HG02938 (cell line): ENCODE measurements around the gene LMO1.

Experiments
- ATAC-seq: cut with Tn5 transposase; IDR thresholded peaks from one replicate; pipeline ENCODE4 v1.9.1; 2021; ENCODE audit warnings: mild to moderate bottlenecking, moderate library complexity; ENCODE audit not compliant: unreplicated experiment

Gene LMO1

GRCh38 chr11:8288824-8289491, 25.3 kb upstream of the LMO1 start:
- ATAC-seq = no peak

- no peak for ATAC-seq
Measured at GRCh38 chr11:8288166-8288772, 24.6 kb upstream of the LMO1 start.

GRCh38 chr11:8287703-8288102, 24.0 kb upstream of the LMO1 start:
- no peak for ATAC-seq

GRCh38 chr11:8287297-8287696, 23.6 kb upstream of the LMO1 start:
- no peak for ATAC-seq

- ATAC-seq = no peak
Measured at GRCh38 chr11:8286886-8287285, 23.2 kb upstream of the LMO1 start.

DNA sequence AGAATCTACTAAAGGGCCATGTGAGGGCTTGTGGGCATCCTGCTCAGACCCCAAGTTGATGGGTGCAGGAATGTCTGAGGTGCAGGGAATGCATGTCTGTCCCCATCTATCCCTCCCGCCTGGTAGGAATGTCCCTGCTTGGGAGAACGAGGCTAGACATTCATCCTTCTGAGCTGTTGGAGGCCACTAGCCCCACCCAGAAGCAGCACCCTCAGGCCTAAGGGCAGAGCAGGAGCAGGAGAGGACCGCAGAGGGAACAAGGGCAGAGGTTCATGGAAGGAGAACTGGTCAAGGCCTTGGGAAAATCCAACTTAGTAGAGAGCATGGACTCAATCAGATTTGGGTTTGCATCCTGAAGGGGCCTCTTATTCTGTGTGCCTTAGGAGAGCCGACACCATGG, 22.1 kb upstream of the LMO1 start:
- no peak for ATAC-seq

DNA sequence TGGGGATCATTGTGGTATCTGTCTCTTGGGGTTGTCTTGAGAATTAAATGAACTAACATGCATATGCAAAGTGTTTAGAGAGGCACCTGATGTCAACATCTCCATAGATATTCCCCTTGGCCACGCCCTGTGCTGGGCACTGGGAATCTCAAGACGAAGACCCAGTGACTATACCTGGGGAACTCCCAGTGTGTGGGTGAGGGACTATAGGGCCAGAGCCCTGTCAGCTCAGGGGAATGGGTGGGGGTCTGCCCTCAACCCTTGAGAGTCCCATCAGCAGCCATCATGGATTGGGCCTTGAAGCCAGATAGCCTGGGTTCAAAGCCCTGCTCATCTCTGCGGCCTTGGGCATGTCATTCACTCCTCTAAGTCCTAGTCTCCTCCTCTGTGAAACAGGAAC, 21.6 kb upstream of the LMO1 start:
- ATAC-seq = no peak

GRCh38 chr11:8283465-8284230, 20.0 kb upstream of the LMO1 start:
- no peak for ATAC-seq

GRCh38 chr11:8283100-8283464, 19.4 kb upstream of the LMO1 start:
- no peak for ATAC-seq

DNA sequence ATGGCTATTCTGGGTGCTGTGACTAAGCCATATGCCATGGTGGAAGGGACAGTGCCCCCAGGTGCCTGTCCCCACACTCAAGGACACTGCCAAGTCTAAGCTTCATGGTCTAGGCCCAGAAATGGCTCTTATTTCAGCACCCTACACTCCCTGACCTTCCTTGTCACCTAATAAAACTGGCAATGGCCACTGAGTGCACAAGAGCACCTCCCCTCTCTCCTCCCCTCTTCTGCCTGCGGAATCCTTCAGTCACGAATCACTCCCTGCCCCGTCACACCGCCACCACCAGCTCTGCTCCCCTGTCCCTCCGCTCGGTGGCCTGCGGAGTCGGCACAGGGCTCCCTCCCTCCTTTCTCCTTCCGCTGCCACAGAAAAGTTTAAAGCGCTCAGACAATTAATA, 19.0 kb upstream of the LMO1 start:
- no peak for ATAC-seq

GRCh38 chr11:8281266-8281665, 17.6 kb upstream of the LMO1 start:
- ATAC-seq = no peak

DNA sequence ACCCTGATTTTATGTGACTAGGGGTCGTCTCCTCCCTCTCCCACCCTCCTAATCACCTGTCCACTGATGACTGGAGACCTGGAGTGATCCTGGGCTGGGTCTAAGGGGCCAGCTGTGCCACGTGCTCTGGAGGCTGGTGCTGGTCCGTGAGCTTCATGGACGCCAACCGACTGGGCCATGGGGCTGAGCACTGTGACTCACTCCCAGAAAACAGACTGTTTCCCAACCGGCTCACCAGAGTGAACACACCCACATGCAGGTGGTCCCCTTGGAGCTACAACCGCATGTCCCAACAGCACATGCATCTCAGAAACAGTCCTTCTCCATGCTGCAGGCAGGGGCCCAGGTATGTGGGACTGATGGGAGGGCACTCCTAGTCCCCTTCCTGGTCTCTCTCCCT, 14.0 kb upstream of the LMO1 start:
- no peak for ATAC-seq

- no peak for ATAC-seq
Measured at GRCh38 chr11:8276528-8276927, 12.8 kb upstream of the LMO1 start.

DNA sequence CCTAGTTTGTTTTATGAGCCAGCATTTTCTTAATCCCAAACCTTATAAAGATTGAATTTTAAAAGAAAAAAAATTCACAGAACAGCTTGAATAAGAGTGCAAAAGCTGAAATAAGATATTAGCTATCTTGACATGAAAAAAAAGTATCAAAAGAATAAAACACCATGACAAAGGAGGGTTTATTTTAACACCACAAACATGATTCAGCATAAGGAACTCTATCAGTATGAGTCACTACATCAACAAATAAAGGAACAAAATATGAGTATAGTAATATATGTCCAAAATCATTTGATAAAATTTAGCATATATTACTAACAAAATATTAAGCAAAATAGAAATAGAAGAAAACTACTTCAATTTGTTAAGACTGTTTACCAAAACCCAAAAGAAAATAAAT, 9.6 kb upstream of the LMO1 start:
- no peak for ATAC-seq

GRCh38 chr11:8271106-8271886, 7.6 kb upstream of the LMO1 start:
- no peak for ATAC-seq

DNA sequence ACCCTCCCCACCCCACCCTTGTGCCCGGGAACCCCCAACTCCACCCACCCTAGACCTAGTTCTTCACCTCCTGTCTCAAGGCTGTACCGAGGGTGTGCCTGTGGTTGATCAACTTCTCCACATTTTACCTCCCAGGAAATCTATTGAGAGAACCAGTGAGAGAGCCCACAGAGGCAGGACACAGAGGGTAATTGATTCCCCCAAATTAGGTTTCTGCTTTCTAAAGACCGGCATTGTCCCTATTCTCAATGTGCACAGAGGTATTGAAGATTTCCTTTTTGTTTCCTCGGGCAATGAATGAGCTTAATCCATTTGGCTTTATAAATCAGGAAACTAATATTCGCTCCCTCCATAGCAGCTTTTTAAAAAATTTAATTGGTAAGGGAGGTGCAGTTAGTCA, 6.0 kb upstream of the LMO1 start:
- ATAC-seq = no peak

- no peak for ATAC-seq
Measured at GRCh38 chr11:8268530-8269400, 5.1 kb upstream of the LMO1 start.

- no peak for ATAC-seq
Measured at GRCh38 chr11:8267831-8268529, 4.3 kb upstream of the LMO1 start.

DNA sequence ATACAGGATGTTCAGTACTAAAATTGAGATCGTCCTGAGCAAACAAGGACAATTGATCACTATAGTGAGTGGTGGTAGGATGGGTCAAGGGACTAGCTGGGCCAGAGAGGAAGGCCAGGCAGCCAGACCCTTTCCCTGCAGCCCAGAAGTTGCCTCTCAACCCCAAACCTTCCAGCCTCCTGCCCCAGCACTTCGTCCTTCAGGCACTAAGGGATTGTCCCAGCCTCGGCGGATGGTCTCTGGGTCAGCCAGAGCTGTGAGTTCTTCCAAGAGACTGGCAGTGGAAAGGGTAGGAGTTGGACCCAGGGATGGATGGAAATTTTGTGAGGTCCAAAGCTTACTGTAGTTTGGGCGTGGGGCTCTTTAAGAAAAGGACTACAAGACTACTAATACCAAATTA, 3.6 kb upstream of the LMO1 start:
- ATAC-seq = no peak
